ENCODE measurements around the gene CCT3.

CCT3 gene

DNA sequence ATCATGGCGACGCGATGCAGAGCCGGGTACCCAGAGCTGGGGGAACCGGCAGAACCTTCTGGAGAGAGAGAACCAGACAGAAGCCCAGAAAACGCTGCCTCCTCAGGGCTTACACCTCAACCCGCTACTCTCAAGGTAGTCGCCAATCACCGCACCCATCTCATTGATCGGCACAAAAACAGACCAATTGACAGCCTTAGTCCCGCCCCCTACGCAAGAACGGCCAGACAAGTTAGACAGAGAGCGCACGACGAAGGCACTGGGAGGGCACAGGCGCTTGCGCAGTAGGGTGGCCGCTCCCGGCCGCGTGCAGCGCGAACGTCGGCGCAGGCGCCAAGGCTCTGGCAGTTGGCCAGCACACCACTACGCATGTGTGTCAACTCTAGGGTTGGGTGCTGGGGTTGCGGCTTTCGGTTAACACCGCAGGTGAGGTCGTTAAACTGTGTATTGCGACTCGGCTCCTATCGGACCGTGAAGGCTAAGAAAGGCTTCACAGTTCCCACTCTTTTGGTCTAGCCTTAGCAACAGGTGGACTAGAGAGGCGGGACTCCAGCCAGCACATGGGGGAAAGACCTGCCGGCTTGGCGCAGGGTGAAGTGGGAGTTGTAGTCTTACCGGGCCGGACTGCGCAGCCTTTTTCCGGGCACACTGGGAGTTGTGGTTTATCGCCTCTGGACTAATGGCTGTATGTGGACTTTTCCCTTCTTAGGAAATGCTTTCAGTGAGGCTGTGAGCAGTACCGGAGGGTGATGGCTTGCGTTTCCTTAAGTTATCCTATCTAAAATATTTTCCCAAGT, at the start of gene CCT3, which contains the start of gene TSACC:
Gene CCT3 (minus strand): TSS at position 113 of the 797 bp plus-strand sequence. CDS start 108 bp downstream, at position 5.
Gene TSACC (plus strand): TSS at position 347 of the 797 bp plus-strand sequence. CDS start 1,232 bp downstream, outside the sequence.
- Histone ChIP-seq H3K4me1 (ENCODE audit: control insufficient read depth, low read length) (peaks cover 25% of the 10 kb centered on the region), H3K79me2 (ENCODE audit: control insufficient read depth, low read length) (peaks cover 54% of the 10 kb centered on the region)

DNA sequence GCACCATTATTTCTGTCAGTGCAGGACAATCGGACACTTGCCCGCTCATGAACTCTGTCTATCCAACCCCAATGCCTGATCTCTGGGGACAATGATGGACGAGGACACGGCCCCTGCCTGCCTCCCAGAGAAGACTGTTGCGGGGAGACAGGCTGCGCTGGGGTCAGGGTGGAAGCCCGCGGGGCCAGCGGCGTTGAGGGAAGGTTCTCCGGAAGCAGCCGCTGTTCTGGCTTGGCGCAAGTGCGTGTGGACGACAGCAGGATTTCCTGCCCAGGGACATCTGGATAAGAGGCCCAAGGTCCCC, 49.7 kb upstream of the CCT3 start:
- H3F3A ChIP-seq (ENCODE audit: control insufficient read depth, insufficient read depth): no peaks in the 10 kb centered on the region
- no peak overlapping the region for H3K4me3 ChIP-seq (ENCODE audit: low read length)
- no peak overlapping the region for H3K27ac ChIP-seq (ENCODE audit: low read depth, low read length)
- H3K9me3 ChIP-seq (ENCODE audit: control insufficient read depth, insufficient read depth, low read length): no peaks in the 10 kb centered on the region
- peaks cover 6% of the 10 kb centered on the region for H3K4me1 ChIP-seq (ENCODE audit: control insufficient read depth, low read length)
- H3K79me2 ChIP-seq (ENCODE audit: control insufficient read depth, low read length): no peaks in the 10 kb centered on the region
- H3K9me2 ChIP-seq (replicated peaks; ENCODE audit: control insufficient read depth, low read length): no peaks in the 10 kb centered on the region
- no peaks in the 10 kb centered on the region for H3K36me3 ChIP-seq (ENCODE audit: control insufficient read depth, low read length)
- H3K4me2 ChIP-seq (ENCODE audit: low read length): no peak overlapping the region
- no peaks in the 10 kb centered on the region for H4K20me1 ChIP-seq (ENCODE audit: control insufficient read depth, insufficient read depth, low read depth, low read length)
- TF ChIP-seq EZH2phosphoT487 (IDR thresholded peaks at IDR 0.05; ENCODE audit: borderline replicate concordance, low read length): no peak
- TF ChIP-seq, protein P1, sequence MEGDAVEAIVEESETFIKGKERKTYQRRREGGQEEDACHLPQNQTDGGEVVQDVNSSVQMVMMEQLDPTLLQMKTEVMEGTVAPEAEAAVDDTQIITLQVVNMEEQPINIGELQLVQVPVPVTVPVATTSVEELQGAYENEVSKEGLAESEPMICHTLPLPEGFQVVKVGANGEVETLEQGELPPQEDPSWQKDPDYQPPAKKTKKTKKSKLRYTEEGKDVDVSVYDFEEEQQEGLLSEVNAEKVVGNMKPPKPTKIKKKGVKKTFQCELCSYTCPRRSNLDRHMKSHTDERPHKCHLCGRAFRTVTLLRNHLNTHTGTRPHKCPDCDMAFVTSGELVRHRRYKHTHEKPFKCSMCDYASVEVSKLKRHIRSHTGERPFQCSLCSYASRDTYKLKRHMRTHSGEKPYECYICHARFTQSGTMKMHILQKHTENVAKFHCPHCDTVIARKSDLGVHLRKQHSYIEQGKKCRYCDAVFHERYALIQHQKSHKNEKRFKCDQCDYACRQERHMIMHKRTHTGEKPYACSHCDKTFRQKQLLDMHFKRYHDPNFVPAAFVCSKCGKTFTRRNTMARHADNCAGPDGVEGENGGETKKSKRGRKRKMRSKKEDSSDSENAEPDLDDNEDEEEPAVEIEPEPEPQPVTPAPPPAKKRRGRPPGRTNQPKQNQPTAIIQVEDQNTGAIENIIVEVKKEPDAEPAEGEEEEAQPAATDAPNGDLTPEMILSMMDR (IDR thresholded peaks at IDR 0.05; ENCODE audit: low read depth, low read length, poor library complexity, severe bottlenecking): no peak
- peaks cover 41% of the 10 kb centered on the region for H3K27me3 ChIP-seq (ENCODE audit: control insufficient read depth, low read length)

More for the DNA sequence above, at the start of gene CCT3, which contains the start of gene TSACC:
- H3K9me2 ChIP-seq (replicated peaks; ENCODE audit: control insufficient read depth, low read length): no peaks in the 10 kb centered on the region
- peaks cover 15% of the 10 kb centered on the region; the same call in 1 of the 2 replicates for H3F3A ChIP-seq (ENCODE audit: control insufficient read depth, insufficient read depth)
- peaks cover 15% of the 10 kb centered on the region; the same call in 1 of the 2 replicates for H4K20me1 ChIP-seq (ENCODE audit: control insufficient read depth, insufficient read depth, low read depth, low read length)
- H3K9me3 ChIP-seq (ENCODE audit: control insufficient read depth, insufficient read depth, low read length): no peaks in the 10 kb centered on the region
- H3K27ac ChIP-seq (ENCODE audit: low read depth, low read length): peak within 1 kb of the TSS; percentile 92
- H3K36me3 ChIP-seq (ENCODE audit: control insufficient read depth, low read length): peaks cover 43% of the 10 kb centered on the region
- no peaks in the 10 kb centered on the region for H3K27me3 ChIP-seq (ENCODE audit: control insufficient read depth, low read length)
- H3K4me3 ChIP-seq (ENCODE audit: low read length): peak within 1 kb of the TSS; percentile 86
- H3K4me2 ChIP-seq (ENCODE audit: low read length): peak within 1 kb of the TSS; percentile 89
- no peak for TF ChIP-seq EZH2phosphoT487 (IDR thresholded peaks at IDR 0.05; ENCODE audit: borderline replicate concordance, low read length)
- TF ChIP-seq, protein P1 (IDR thresholded peaks at IDR 0.05; ENCODE audit: low read depth, low read length, poor library complexity, severe bottlenecking): no peak

DNA sequence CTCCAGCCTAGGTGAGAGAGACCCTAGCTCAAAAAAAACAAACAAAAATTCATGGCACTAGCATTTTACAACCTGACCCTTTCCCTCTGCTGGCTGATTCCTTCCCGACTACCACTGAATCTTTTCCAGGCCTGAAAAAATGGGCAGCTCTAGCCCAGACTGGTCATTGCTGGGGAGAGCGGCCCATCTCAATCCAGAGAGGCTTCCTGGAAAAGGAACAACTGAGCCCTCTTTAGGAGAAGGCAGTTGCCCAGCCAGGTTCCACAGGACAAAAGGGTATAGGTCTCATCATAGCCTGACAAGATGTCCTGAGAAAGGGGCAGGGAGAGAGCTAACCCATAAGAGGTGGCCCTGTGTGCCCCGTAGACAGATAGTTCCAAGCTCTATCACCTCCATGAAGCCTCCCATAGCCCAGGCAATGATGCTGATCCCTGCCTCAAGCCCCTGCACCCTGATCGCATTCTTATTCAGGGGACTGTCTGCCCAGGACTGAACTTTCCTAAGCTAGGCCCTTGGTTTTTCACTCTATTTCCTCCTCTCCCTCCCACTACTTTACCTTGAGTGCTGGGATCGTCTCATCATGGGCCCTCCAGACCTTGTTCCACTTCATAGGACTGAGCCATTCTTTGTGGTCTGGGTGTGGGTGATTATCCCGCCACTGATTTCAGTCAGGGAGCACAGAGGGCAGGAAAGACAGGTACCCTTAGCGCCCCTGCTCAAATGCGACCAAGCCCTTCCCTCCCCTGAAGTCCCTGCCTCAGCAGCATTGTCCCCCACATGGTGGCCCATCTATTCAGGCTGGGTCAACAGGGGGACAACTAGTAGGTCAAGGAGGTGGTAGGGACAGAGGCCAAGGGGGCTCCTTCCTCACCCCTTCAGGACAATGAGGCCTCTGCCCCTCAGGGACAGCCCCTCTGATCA, 49.1 kb upstream of the CCT3 start:
- H3K27ac ChIP-seq (ENCODE audit: low read depth, low read length): no peak overlapping the region
- H3K36me3 ChIP-seq (ENCODE audit: control insufficient read depth, low read length): no peaks in the 10 kb centered on the region
- TF ChIP-seq EZH2phosphoT487 (IDR thresholded peaks at IDR 0.05; ENCODE audit: borderline replicate concordance, low read length): no peak
- TF ChIP-seq, protein P1 (IDR thresholded peaks at IDR 0.05; ENCODE audit: low read depth, low read length, poor library complexity, severe bottlenecking): no peak
- no peaks in the 10 kb centered on the region for H3K9me2 ChIP-seq (replicated peaks; ENCODE audit: control insufficient read depth, low read length)
- H3K4me3 ChIP-seq (ENCODE audit: low read length): no peak overlapping the region
- H4K20me1 ChIP-seq (ENCODE audit: control insufficient read depth, insufficient read depth, low read depth, low read length): no peaks in the 10 kb centered on the region
- H3F3A ChIP-seq (ENCODE audit: control insufficient read depth, insufficient read depth): no peaks in the 10 kb centered on the region
- H3K4me2 ChIP-seq (ENCODE audit: low read length): no peak overlapping the region
- peaks cover 6% of the 10 kb centered on the region for H3K4me1 ChIP-seq (ENCODE audit: control insufficient read depth, low read length)
- H3K79me2 ChIP-seq (ENCODE audit: control insufficient read depth, low read length): no peaks in the 10 kb centered on the region
- peaks cover 46% of the 10 kb centered on the region for H3K27me3 ChIP-seq (ENCODE audit: control insufficient read depth, low read length)
- no peaks in the 10 kb centered on the region for H3K9me3 ChIP-seq (ENCODE audit: control insufficient read depth, insufficient read depth, low read length)
